ENCODE data around the gene CEP76. TPM values are rescaled to one million over a fixed set of nuclear protein-coding genes. Genes with fewer than 3 reads are reported as not detected.

Gene CEP76
- polyA plus RNA-seq, 12 donors: 5.1 to 9.9 (median 6.1) TPM; not detected in 1

DNA sequence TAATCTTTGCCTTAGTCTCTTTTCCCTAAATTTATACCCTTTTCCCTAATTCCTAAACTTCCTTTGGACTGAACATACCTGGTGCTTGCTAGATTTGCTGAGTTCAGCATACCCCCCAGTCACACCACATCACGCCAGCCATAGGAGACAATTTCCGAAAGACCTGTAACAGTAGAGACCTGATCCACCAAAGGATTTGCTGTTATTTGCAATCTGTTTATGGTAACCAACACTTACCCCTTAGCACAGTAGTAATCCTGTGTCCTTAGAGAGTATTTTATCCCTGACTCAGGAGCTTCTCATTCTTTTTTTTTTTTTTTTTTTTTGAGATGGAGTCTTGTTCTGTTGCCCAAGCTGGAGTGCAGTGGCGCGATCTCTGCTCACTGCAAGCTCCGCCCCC lies 8.9 kb upstream of the CEP76 start:
- no peak for DNase-seq

- no peak for DNase-seq
These were observed 1.1 kb upstream of the CEP76 start for GRCh38 chr18:12703664-12704063.

DNA sequence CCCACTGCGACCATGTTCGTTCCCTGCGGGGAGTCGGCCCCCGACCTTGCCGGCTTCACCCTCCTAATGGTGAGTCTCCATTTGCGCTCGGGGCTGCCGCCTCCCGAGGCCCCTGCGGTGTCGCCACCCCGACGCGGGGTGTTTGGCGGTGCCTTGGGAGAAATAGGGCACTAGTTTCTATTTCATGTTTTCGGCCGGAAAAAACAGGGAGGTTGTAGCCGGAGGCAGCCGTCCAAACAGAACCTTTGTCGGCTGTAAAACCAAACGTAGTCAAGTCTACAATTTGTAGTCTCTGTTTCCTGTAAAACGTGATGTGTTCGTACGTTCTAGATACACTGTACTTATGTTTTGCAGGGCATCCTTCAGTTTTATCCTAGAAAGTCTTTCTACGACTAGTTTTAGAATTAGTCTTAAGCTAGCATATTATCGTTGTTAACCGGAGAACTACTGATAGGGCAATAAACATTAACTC lies 609 bp upstream of the CEP76 start:
- no peak for DNase-seq

GRCh38 chr18:12701161-12701560 lies 1.4 kb downstream of the CEP76 start:
- no peak for DNase-seq

DNA sequence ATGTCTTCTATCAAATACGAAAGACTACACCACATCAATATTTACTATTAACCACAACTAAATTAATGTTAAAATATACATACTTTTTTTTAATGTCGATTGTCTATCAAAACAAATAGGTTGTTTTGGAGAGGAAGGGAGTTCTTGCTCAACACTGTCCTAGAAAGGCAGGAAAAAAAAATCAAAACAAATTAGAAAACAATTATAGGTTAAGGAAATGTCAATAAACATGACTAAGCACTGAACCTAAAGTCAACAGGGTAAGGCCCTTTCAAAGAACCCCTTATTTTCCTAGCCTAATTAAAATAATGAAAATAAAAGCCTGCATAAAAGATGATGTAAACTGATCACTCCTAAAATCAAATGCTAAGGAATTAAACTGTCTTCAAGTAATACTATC lies 2.8 kb downstream of the CEP76 start:
- no peak for DNase-seq

GRCh38 chr18:12694032-12694431 lies 8.5 kb downstream of the CEP76 start:
- no peak for DNase-seq

DNA sequence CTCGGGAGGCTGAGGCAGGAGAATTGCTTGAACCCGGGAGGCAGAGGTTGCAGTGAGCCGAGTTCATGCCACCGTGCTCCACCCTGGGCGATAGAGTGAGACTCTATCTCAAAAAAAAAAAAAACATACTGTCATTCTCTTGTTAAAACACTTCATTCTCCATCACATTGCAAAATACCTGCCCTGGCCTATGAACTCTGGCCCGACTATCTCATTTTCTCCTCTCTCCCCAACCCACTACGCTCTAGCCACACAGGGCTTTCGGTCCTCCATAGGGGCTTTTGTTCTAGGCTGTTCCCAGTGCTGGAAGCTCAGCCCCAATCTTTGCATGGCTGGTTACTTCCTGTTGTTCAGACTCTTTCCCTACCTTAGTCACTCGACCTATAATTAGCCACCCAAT lies 10.3 kb downstream of the CEP76 start:
- DNase-seq: no peak

GRCh38 chr18:12689256-12689850 lies 13.2 kb downstream of the CEP76 start:
- DNase-seq: no peak

DNA sequence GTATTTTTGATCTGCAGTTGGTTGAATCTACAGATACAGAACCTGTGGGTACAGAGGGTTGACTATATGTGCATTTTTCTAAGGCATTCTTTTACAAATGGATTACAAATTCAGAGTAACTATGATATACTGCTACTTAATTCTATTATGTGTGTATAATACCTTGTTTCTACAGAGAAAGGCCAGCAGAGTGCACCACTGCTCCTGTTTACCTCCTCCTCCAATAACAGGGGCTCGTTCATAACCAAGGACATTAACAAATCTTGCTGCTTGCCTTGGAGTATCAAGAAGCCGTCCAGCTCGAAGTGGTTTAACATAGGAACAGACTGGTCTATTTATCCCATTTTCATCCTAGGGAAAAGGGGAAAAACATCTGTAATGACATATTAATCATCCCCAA lies 16.4 kb downstream of the CEP76 start:
- no peak for DNase-seq

GRCh38 chr18:12679183-12679786 lies 23.2 kb downstream of the CEP76 start:
- peak; percentile 46 for DNase-seq

- no peak for DNase-seq
These were observed 34.5 kb downstream of the CEP76 start for GRCh38 chr18:12668041-12668440.

DNA sequence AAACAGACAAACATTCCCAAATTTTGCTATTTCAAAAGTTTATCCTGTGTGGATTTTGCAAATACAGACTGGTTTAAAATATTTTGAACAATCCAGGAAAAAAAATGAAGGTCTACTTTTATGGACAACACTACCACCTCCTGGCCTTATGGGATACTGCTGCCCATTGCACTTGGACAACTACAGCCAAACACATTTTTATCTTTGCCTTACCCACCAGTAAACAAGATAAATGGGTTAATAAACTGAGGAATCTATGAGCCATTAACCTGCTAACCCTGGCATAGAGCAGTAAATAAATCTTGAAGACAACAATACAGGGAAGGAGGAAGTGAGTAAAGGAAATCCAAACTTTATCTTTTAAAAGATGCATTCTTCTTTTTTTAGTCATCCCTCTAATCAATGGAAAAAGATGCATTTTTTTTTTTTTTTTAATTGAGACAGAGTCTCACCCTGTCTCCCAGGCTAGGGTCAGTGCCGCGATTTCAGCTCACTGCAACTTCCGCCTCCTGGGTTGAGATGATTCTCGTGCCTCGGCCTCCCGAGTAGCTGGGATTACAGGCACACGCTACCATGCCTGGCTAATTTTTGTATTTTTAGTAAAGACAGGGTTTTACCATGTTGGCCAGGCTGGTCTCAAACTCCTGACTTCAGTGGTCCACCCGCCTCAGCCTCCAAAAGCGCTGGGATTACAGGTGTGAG lies 42.5 kb downstream of the CEP76 start:
- DNase-seq: peak; percentile 73

- peak; percentile 31 for DNase-seq
These were observed 43.9 kb downstream of the CEP76 start for GRCh38 chr18:12658426-12659138.

DNA sequence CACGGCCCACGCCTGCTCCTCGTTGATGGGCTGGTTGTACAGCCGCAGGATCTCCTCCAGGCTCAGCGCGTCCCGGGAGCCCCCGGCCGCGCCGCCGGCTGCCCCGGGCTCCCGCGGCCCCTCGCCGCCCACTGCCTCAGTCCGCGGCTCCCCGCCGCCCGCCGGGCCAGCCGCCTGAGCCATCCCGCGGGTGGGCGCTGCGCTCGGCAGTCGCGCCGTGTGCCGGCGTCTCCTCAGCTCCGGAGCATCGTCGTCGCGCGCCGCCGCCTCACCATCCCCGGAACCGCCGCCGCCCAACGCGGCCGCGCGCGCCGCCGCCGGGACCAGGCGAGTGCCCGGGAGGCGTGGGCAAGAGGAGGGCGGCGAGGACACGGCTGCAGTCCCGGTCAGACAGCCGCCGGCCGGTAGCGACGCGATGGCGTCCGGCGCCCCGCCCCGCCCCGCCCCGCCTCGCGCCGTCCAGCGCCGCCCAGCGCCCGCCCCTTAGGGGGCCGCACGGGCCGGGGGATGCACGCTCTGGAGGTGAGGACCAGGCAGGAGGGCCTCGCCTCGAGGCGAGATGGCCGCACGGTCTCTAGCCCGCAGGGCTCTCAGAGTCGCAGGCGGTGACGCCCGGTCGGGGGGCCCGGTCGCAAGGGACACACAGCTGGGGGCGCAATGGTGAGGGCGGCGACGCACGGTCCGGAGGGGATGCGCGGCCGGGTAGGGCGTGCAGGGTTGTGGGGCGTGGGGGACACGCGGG lies 44.7 kb downstream of the CEP76 start, which contains the start of gene SPIRE1:
TSS of gene SPIRE1 (minus strand) at position 424 of the 742 bp plus-strand sequence. CDS start at position 183, 241 bp downstream.
- peak; percentile 31 for DNase-seq

- DNase-seq: peak; percentile 45
These were observed 45.4 kb downstream of the CEP76 start for GRCh38 chr18:12656938-12657683.

DNA sequence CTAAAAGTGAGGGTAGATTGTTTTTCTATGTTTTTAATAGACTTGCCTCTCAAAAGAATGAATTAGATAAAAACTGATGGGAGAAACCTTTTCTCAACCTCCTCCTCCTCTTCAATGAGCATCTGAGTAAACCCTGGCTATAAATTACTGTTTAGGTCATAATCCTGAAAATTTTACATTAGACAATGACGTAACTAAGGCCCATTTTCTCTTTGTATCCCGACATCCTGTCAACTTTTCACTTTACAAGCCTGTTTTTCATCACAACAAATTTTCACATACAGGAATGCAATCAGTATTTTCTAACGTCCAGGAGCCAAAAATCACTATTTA lies 46.0 kb downstream of the CEP76 start:
- peak; percentile 33 for DNase-seq

DNA sequence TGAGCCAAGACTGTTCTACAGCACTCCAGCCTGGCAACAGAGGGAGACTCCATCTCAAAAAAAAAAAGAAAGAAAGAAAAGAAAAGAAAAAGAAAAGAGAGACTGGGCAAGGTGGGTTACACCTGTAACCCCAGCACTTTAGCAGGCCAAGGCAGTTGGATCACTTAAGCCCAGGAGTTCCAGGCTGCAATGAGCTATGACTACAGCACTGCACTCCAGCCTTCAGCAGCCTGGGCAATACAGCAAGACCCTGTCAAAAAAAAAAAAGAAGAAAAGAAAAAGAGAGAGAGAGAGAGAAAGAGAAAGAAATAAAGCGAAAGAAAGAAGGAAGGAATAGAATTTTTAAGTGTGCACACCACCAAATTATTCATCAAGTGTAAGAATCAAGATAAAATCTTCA lies 47.6 kb downstream of the CEP76 start:
- no peak for DNase-seq

- no peak for DNase-seq
These were observed 49.6 kb downstream of the CEP76 start for GRCh38 chr18:12652861-12653401.

GRCh38 chr18:12651651-12652050 lies 50.9 kb downstream of the CEP76 start:
- DNase-seq: no peak

GRCh38 chr18:12647773-12648172 lies 54.8 kb downstream of the CEP76 start:
- DNase-seq: no peak

GRCh38 chr18:12645751-12646203 lies 56.7 kb downstream of the CEP76 start:
- no peak for DNase-seq
